Muscle of leg (tissue), 11 donors: ENCODE results near the gene RAB6B. TPM values are rescaled to one million over a fixed set of nuclear protein-coding genes. Genes with fewer than 3 reads are reported as not detected.
A peak's percentile ranks its signal among the peaks of the same experiment; 100 is the strongest.

Experiments used
- DNase-seq: peaks from one replicate; pipeline ENCODE4 v3.0.0; 2013
- H3K27ac ChIP-seq: one replicate; pipeline ENCODE4 v1.5.1; 2013; ENCODE audit warnings: mild to moderate bottlenecking, low read length, control low read depth
- H3K27me3 ChIP-seq: one replicate; pipeline ENCODE4 v1.6.1; 2013; ENCODE audit warnings: low read length; ENCODE audit not compliant: control insufficient read depth, insufficient read depth
- H3K36me3 ChIP-seq: one replicate; pipeline ENCODE4 v1.6.1; 2013; ENCODE audit warnings: low read length; ENCODE audit not compliant: control insufficient read depth, insufficient read depth
- H3K4me1 ChIP-seq: one replicate; pipeline ENCODE4 v1.6.1; 2013; ENCODE audit warnings: low read length; ENCODE audit not compliant: control insufficient read depth, insufficient read depth
- H3K4me3 ChIP-seq: one replicate; pipeline ENCODE4 v1.5.1; 2013; ENCODE audit warnings: low read length, control low read depth
- H3K9me3 ChIP-seq: replicated peaks from 2 replicates; pipeline ENCODE4 v1.6.1; 2013; ENCODE audit warnings: low read depth, low read length; ENCODE audit not compliant: control insufficient read depth
- WGBS: methylation state at CpG from one replicate; pipeline ENCODE4 v1.1.5; 2013; ENCODE audit warnings: missing lambda C conversion rate; ENCODE audit not compliant: insufficient coverage; 5-methylcytosine and 5-hydroxymethylcytosine counted together
- polyA plus RNA-seq, 8 donors: library from polyadenylated mRNA; unstranded; fragments of 120-200 nt; gene quantifications; one replicate each; pipeline versions ENCODE4 v1.2.1 to v1.2.3, GENCODE V29; 2013; ENCODE audit warnings: inconsistent platforms in 1 of 8, low replicate concordance in 1 of 8; ENCODE audit not compliant: insufficient read length in 8 of 8, insufficient read depth in 1 of 8
- total RNA-seq: library from RNA; stranded (reverse); fragments of 120-200 nt; gene quantifications from one replicate; pipeline ENCODE4 v1.2.4, GENCODE V29; 2013

Gene RAB6B
- total and polyA plus RNA-seq, 9 donors, result 2.0 to 10.8 (median 9.4) TPM

- 91% methylated on average over 8 of the region's 8 CpGs for WGBS
- Histone ChIP-seq H3K36me3 (no peaks in the 10 kb centered on the region), H3K4me1 (peaks cover 10% of the 10 kb centered on the region), H3K27ac (no peak overlapping the region), H3K27me3 (peaks cover 16% of the 10 kb centered on the region), H3K9me3 (no peaks in the 10 kb centered on the region), H3K4me3 (no peak overlapping the region)
- no peak for DNase-seq
Measured at GRCh38 chr3:133931084-133931483, 35.4 kb upstream of the RAB6B start.

GRCh38 chr3:133930341-133930933, 34.8 kb upstream of the RAB6B start:
- peaks cover 10% of the 10 kb centered on the region for H3K4me1 ChIP-seq
- peak; percentile 86 for DNase-seq
- peaks cover 16% of the 10 kb centered on the region for H3K27me3 ChIP-seq
- H3K4me3 ChIP-seq, result no peak overlapping the region
- WGBS, result no CpG with 5 or more reads among the region's 1 CpG
- H3K27ac ChIP-seq, result no peak overlapping the region
- no peaks in the 10 kb centered on the region for H3K9me3 ChIP-seq
- no peaks in the 10 kb centered on the region for H3K36me3 ChIP-seq

- WGBS, result 90% methylated on average over 7 of the region's 14 CpGs
- H3K4me3 ChIP-seq, result no peak overlapping the region
- H3K27ac ChIP-seq, result no peak overlapping the region
- no peak for DNase-seq
- H3K9me3 ChIP-seq, result no peaks in the 10 kb centered on the region
- H3K4me1 ChIP-seq, result peaks cover 10% of the 10 kb centered on the region
- H3K36me3 ChIP-seq, result no peaks in the 10 kb centered on the region
- peaks cover 16% of the 10 kb centered on the region for H3K27me3 ChIP-seq
Measured at GRCh38 chr3:133928903-133929607, 33.4 kb upstream of the RAB6B start.

- WGBS, result 86% methylated on average over 15 of the region's 20 CpGs
- no peak overlapping the region for H3K4me3 ChIP-seq
- H3K27me3 ChIP-seq, result peaks cover 16% of the 10 kb centered on the region
- H3K27ac ChIP-seq, result no peak overlapping the region
- H3K4me1 ChIP-seq, result peaks cover 10% of the 10 kb centered on the region
- H3K36me3 ChIP-seq, result no peaks in the 10 kb centered on the region
- no peak for DNase-seq
- no peaks in the 10 kb centered on the region for H3K9me3 ChIP-seq
Measured at GRCh38 chr3:133928136-133928893, 32.6 kb upstream of the RAB6B start.

- peaks cover 10% of the 10 kb centered on the region for H3K4me1 ChIP-seq
- H3K27ac ChIP-seq, result no peak overlapping the region
- peak overlapping the region; percentile 44 for H3K4me3 ChIP-seq
- no peaks in the 10 kb centered on the region for H3K36me3 ChIP-seq
- H3K27me3 ChIP-seq, result peaks cover 16% of the 10 kb centered on the region
- peak; percentile 69 for DNase-seq
- H3K9me3 ChIP-seq, result no peaks in the 10 kb centered on the region
- 1% methylated on average over 48 of the region's 51 CpGs for WGBS
Measured at GRCh38 chr3:133927540-133928066, 31.9 kb upstream of the RAB6B start.

- no peak overlapping the region for H3K27ac ChIP-seq
- H3K4me1 ChIP-seq, result peaks cover 10% of the 10 kb centered on the region
- no peaks in the 10 kb centered on the region for H3K9me3 ChIP-seq
- H3K27me3 ChIP-seq, result peaks cover 16% of the 10 kb centered on the region
- no peak for DNase-seq
- WGBS, result 15% methylated on average over 33 of the region's 34 CpGs
- H3K36me3 ChIP-seq, result no peaks in the 10 kb centered on the region
- peak overlapping the region; percentile 44 for H3K4me3 ChIP-seq
Measured at GRCh38 chr3:133926736-133927539, 31.3 kb upstream of the RAB6B start.

- DNase-seq, result no peak
- Histone ChIP-seq H3K36me3 (no peaks in the 10 kb centered on the region), H3K9me3 (no peaks in the 10 kb centered on the region), H3K4me1 (peaks cover 10% of the 10 kb centered on the region), H3K4me3 (no peak overlapping the region), H3K27ac (no peak overlapping the region), H3K27me3 (peaks cover 16% of the 10 kb centered on the region)
- WGBS, result 88% methylated on average over 9 of the region's 10 CpGs
Measured at GRCh38 chr3:133925960-133926735, 30.5 kb upstream of the RAB6B start.

GRCh38 chr3:133924041-133924440, 28.4 kb upstream of the RAB6B start:
- no peaks in the 10 kb centered on the region for H3K36me3 ChIP-seq
- H3K27me3 ChIP-seq, result peaks cover 11% of the 10 kb centered on the region
- H3K27ac ChIP-seq, result no peak overlapping the region
- no peak overlapping the region for H3K4me3 ChIP-seq
- H3K4me1 ChIP-seq, result peaks cover 10% of the 10 kb centered on the region
- no peak for DNase-seq
- no peaks in the 10 kb centered on the region for H3K9me3 ChIP-seq
- WGBS, result no CpG with 5 or more reads among the region's 4 CpGs

GRCh38 chr3:133921592-133921991, 25.9 kb upstream of the RAB6B start:
- no peaks in the 10 kb centered on the region for H3K9me3 ChIP-seq
- H3K27me3 ChIP-seq, result no peaks in the 10 kb centered on the region
- no CpG with 5 or more reads among the region's 1 CpG for WGBS
- no peak for DNase-seq
- H3K36me3 ChIP-seq, result no peaks in the 10 kb centered on the region
- no peak overlapping the region for H3K27ac ChIP-seq
- H3K4me3 ChIP-seq, result no peak overlapping the region
- no peaks in the 10 kb centered on the region for H3K4me1 ChIP-seq
